SK-N-MC (cell line): Measurements from ENCODE around the gene ARHGEF1.

Experiments
- DNase-seq: peaks from one replicate; pipeline ENCODE4 v3.0.0-alpha.2; 2011; ENCODE audit warnings: low read depth, low spot score
- H3K27ac ChIP-seq: fragments of 200-600 bp; sonication (generic); 2 replicates; pipeline ENCODE4 v1.5.1; 2016; ENCODE audit warnings: mixed run types
- H3K36me3 ChIP-seq: fragments of 200-600 bp; sonication (generic); 2 replicates; pipeline ENCODE4 v1.6.1; 2017; ENCODE audit warnings: antibody characterized with exemption, low read length, mixed read lengths; ENCODE audit not compliant: insufficient read depth
- H3K4me3 ChIP-seq: fragments of 200-600 bp; sonication (generic); 2 replicates; pipeline ENCODE4 v1.5.1; 2016
- H3K9ac ChIP-seq: fragments of 200-600 bp; sonication (generic); 2 replicates; pipeline ENCODE4 v1.8.0; 2017; ENCODE audit warnings: mixed run types, mixed read lengths; ENCODE audit not compliant: insufficient read length
- H3K9me3 ChIP-seq: fragments of 200-600 bp; sonication (generic); 2 replicates; pipeline ENCODE4 v1.6.1; 2017; ENCODE audit warnings: low read depth, mild to moderate bottlenecking, antibody characterized with exemption, low read length, moderate library complexity, mixed read lengths
- EZH2 ChIP-seq: fragments of 200-600 bp; sonication (generic); IDR thresholded peaks from one replicate; pipeline ENCODE4 v1.6.1; 2017; ENCODE audit warnings: antibody characterized with exemption
- FOXP2 ChIP-seq: optimal IDR thresholded peaks from 2 replicates; pipeline ENCODE3; 2011; ENCODE audit warnings: mild to moderate bottlenecking, moderate library complexity; ENCODE audit not compliant: insufficient read depth; ENCODE audit errors: extremely low read length, control extremely low read depth
- POLR2AphosphoS5 ChIP-seq: IDR thresholded peaks from 2 replicates; pipeline ENCODE4 v1.6.1; 2012; ENCODE audit warnings: mild to moderate bottlenecking, low read depth, low read length, borderline replicate concordance

Gene ARHGEF1

GRCh38 chr19:41894350-41894749 is 11.4 kb downstream of the ARHGEF1 start:
- H3K36me3 ChIP-seq, result peaks cover 29% of the 10 kb centered on the region; the same call in 1 of the 2 replicates
- no peak for DNase-seq

GRCh38 chr19:41895745-41896580 is 13.0 kb downstream of the ARHGEF1 start:
- Histone ChIP-seq H3K9me3 (no peaks in the 10 kb centered on the region), H3K27ac (no peak overlapping the region), H3K9ac (no peak overlapping the region), H3K4me3 (no peak overlapping the region), H3K36me3 (peaks cover 34% of the 10 kb centered on the region)
- TF ChIP-seq EZH2, result no peak
- TF ChIP-seq POLR2AphosphoS5, result no peak
- no peak for TF ChIP-seq FOXP2
- DNase-seq, result no peak

More at GRCh38 chr19:41894350-41894749, 11.4 kb downstream of the ARHGEF1 start:
- no peak overlapping the region for H3K4me3 ChIP-seq
- no peak for TF ChIP-seq FOXP2
- no peak for TF ChIP-seq POLR2AphosphoS5
- TF ChIP-seq EZH2, result no peak
- no peak overlapping the region for H3K9ac ChIP-seq
- no peak overlapping the region for H3K27ac ChIP-seq
- no peaks in the 10 kb centered on the region for H3K9me3 ChIP-seq

GRCh38 chr19:41896581-41896942 is 13.6 kb downstream of the ARHGEF1 start:
- H3K36me3 ChIP-seq, result peaks cover 37% of the 10 kb centered on the region
- no peak for DNase-seq
- no peak overlapping the region for H3K9ac ChIP-seq
- no peak overlapping the region for H3K27ac ChIP-seq
- no peaks in the 10 kb centered on the region for H3K9me3 ChIP-seq
- H3K4me3 ChIP-seq, result no peak overlapping the region
- no peak for TF ChIP-seq POLR2AphosphoS5
- TF ChIP-seq FOXP2, result no peak
- TF ChIP-seq EZH2, result no peak

GRCh38 chr19:41897181-41897580 is 14.2 kb downstream of the ARHGEF1 start:
- H3K36me3 ChIP-seq, result peaks cover 44% of the 10 kb centered on the region
- no peak for DNase-seq
- H3K9me3 ChIP-seq, result no peaks in the 10 kb centered on the region
- TF ChIP-seq POLR2AphosphoS5, result no peak
- no peak for TF ChIP-seq FOXP2
- TF ChIP-seq EZH2, result no peak
- no peak overlapping the region for H3K27ac ChIP-seq
- no peak overlapping the region for H3K4me3 ChIP-seq
- no peak overlapping the region for H3K9ac ChIP-seq

GRCh38 chr19:41897820-41898219 is 14.8 kb downstream of the ARHGEF1 start:
- Histone ChIP-seq H3K4me3 (no peak overlapping the region), H3K9me3 (no peaks in the 10 kb centered on the region), H3K36me3 (peaks cover 50% of the 10 kb centered on the region), H3K27ac (no peak overlapping the region), H3K9ac (no peak overlapping the region)
- TF ChIP-seq EZH2 (no peak), FOXP2 (no peak), POLR2AphosphoS5 (no peak)
- DNase-seq, result no peak

DNA sequence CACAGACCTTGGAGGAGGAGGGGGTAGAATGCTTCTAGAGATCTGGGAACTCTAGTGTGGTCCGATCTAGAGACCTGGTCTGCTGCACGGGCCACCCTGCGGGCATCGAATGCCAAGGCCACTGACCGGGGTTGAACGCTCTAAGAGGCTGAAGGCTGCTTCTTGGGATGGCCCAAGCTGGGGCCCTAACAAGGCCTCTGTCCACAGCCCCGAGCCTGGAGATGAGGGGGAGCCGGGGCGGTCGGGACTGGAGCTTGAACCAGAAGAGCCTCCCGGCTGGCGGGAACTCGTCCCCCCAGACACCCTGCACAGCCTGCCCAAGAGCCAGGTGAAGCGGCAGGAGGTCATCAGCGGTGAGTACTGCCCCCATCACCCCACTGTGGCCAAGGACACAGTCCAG is 15.3 kb downstream of the ARHGEF1 start:
- Histone ChIP-seq H3K4me3 (no peak overlapping the region), H3K9me3 (no peaks in the 10 kb centered on the region), H3K36me3 (peaks cover 54% of the 10 kb centered on the region), H3K27ac (no peak overlapping the region), H3K9ac (no peak overlapping the region)
- no peak for DNase-seq
- TF ChIP-seq FOXP2, result no peak
- no peak for TF ChIP-seq POLR2AphosphoS5
- no peak for TF ChIP-seq EZH2

DNA sequence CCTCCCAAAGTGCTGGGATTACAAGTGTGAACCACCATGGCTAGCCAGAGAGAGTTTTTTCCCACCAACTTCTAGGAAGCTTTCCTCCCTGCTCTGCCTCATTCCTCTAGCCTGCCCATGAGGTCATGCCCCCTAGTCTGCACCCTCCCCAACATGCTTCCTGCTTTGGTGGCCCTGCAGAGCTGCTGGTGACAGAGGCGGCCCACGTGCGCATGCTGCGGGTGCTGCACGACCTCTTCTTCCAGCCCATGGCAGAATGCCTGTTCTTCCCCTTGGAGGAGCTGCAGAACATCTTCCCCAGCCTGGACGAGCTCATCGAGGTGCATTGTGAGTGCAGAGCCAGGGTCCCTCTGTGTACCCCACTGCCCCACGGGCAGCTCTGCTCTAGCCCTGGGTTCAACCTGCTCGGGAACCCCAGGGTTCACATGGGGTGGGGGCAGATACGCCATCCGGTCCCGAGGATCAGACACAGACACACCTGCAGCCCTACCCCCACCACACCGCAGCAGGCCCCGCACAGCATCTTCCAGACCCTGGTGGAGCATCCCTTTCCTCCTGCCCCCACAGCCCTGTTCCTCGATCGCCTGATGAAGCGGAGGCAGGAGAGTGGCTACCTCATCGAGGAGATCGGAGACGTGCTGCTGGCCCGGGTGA is 18.9 kb downstream of the ARHGEF1 start:
- TF ChIP-seq POLR2AphosphoS5 (no peak), FOXP2 (no peak), EZH2 (no peak)
- H3K9me3 ChIP-seq, result no peaks in the 10 kb centered on the region
- no peak overlapping the region for H3K27ac ChIP-seq
- peaks cover 69% of the 10 kb centered on the region for H3K36me3 ChIP-seq
- no peak for DNase-seq
- no peak overlapping the region for H3K9ac ChIP-seq
- no peak overlapping the region for H3K4me3 ChIP-seq

DNA sequence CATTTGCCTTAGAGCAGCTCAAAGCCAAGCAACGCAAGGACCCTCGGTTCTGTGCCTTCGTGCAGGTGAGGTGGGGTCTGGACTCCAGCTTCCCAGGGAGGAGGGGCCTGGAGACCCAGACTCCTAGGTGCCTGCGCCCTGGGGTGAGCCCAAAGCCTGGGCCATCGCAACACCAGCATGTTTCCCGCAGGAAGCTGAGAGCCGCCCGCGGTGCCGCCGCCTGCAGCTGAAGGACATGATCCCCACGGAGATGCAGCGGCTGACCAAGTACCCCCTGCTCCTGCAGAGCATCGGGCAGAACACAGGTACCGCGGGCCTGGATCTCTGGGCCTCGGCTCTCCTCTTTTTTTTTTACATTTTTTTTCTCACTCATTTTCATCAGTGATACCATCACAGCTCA is 19.6 kb downstream of the ARHGEF1 start:
- H3K27ac ChIP-seq, result no peak overlapping the region
- H3K9me3 ChIP-seq, result no peaks in the 10 kb centered on the region
- no peak overlapping the region for H3K9ac ChIP-seq
- TF ChIP-seq POLR2AphosphoS5, result no peak
- no peak for TF ChIP-seq FOXP2
- TF ChIP-seq EZH2, result no peak
- H3K36me3 ChIP-seq, result peaks cover 70% of the 10 kb centered on the region
- DNase-seq, result no peak
- no peak overlapping the region for H3K4me3 ChIP-seq
